Kidney epithelial cell (primary cell): ENCODE measurements around the gene COPS7A. TPM values are rescaled to one million over a fixed set of nuclear protein-coding genes. Genes with fewer than 3 reads are reported as not detected.

Experiments used
- DNase-seq: peaks from one replicate; pipeline ENCODE4 v3.0.0-alpha.2; 2010; ENCODE audit warnings: low read depth
- H3K27me3 ChIP-seq: 2 replicates; pipeline ENCODE4 v1.6.0; 2011; ENCODE audit warnings: low read length; ENCODE audit not compliant: control insufficient read depth, insufficient read depth
- H3K36me3 ChIP-seq: 2 replicates; pipeline ENCODE4 v1.5.1; 2011; ENCODE audit warnings: low read length; ENCODE audit not compliant: control insufficient read depth, insufficient read depth
- H3K4me3 ChIP-seq: 2 replicates; pipeline ENCODE4 v1.5.1; 2011; ENCODE audit warnings: low read depth, mild to moderate bottlenecking, control low read depth, low read length
- total RNA-seq: library from RNA; depleted of rRNA; stranded (reverse); fragments of >200 nt; gene quantifications from 2 replicates; pipeline ENCODE4 v1.2.3, GENCODE V29; 2015
- TF ChIP-seq, protein P1 (sequence below): IDR thresholded peaks from 2 replicates; pipeline ENCODE4 v1.5.1; 2011; ENCODE audit warnings: mild to moderate bottlenecking, moderate library complexity, low read length, control low read depth, inconsistent platforms; ENCODE audit not compliant: insufficient read depth, poor library complexity, severe bottlenecking

Gene COPS7A
- 65.2 and 69.1 TPM in 2 replicates for total RNA-seq

- H3K36me3 ChIP-seq, result no peaks in the 10 kb centered on the region
- no peaks in the 10 kb centered on the region for H3K27me3 ChIP-seq
- DNase-seq, result peak; percentile 99
- peak within 1 kb of the TSS; percentile 53 for H3K4me3 ChIP-seq
- TF ChIP-seq, protein P1, sequence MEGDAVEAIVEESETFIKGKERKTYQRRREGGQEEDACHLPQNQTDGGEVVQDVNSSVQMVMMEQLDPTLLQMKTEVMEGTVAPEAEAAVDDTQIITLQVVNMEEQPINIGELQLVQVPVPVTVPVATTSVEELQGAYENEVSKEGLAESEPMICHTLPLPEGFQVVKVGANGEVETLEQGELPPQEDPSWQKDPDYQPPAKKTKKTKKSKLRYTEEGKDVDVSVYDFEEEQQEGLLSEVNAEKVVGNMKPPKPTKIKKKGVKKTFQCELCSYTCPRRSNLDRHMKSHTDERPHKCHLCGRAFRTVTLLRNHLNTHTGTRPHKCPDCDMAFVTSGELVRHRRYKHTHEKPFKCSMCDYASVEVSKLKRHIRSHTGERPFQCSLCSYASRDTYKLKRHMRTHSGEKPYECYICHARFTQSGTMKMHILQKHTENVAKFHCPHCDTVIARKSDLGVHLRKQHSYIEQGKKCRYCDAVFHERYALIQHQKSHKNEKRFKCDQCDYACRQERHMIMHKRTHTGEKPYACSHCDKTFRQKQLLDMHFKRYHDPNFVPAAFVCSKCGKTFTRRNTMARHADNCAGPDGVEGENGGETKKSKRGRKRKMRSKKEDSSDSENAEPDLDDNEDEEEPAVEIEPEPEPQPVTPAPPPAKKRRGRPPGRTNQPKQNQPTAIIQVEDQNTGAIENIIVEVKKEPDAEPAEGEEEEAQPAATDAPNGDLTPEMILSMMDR, result no peak
These were observed at the start of gene COPS7A for GRCh38 chr12:6723607-6724408. COPS7A (plus strand) TSS chr12:6724046; CDS start chr12:6724657, 611 bp downstream.

DNA sequence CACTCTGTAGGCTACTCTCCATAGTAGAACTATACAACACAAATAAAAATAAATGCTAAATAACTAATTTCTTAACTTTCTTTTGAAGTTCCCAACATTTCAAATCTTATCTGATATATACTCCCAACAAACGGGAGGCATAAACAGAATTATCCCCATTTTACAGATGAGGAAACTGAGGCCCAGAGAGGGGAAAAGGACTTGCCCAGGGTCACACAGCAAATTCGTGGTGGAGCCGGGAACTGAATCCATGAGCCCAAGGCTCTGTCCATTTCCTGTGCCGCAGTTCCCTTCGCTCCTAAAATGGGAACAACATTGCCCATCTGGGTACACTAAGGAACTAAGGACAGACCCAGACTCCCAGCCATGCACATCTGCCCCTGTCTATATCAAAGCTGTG lies 46.9 kb upstream of the COPS7A start:
- no peak for DNase-seq
- peaks cover 1% of the 10 kb centered on the region for H3K36me3 ChIP-seq
- H3K4me3 ChIP-seq, result no peak overlapping the region
- TF ChIP-seq, protein P1, result no peak
- no peaks in the 10 kb centered on the region for H3K27me3 ChIP-seq

DNA sequence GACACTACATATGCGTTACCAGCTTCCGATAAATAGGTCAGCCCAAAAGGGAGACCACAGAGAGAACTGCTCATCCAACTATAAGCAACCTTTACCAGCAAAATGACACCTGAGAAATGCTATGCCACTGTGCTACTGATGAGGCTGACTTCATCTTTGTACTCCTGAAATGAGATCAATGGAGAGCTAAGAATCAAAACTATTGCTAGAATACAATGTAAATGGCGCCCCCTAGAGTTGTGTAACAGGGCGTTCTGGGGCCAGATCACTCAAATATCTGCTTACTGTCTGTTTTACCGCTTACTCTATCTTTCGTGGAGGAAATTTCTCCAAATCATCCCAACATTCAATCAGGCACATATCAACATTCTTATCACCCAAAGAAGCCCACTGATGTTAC lies 39.2 kb upstream of the COPS7A start:
- TF ChIP-seq, protein P1, result peak; percentile 50
- H3K27me3 ChIP-seq, result no peaks in the 10 kb centered on the region
- DNase-seq, result no peak
- no peak overlapping the region for H3K4me3 ChIP-seq
- no peaks in the 10 kb centered on the region for H3K36me3 ChIP-seq

DNA sequence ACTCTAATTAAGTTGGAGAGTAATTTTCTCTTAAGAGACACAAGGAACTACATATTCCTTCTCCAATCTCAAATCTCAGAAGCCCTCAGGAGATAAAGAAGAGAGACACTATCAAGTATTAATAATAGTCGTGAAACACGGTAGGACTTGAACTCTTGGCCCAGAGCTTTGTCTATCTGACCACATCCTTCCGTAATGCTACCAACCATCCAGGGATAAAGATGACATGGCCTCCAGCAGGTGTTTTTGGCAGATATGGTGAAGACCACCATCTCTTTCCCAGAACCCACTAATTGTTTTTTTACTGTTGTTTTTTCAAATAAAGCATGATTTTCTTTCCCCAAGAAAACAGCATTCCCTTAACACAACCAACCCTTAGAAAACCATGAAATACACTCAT lies 38.0 kb upstream of the COPS7A start:
- DNase-seq, result no peak
- H3K4me3 ChIP-seq, result no peak overlapping the region
- TF ChIP-seq, protein P1, result no peak
- H3K27me3 ChIP-seq, result no peaks in the 10 kb centered on the region
- no peaks in the 10 kb centered on the region for H3K36me3 ChIP-seq

- peak overlapping the region; percentile 61 for H3K4me3 ChIP-seq
- TF ChIP-seq, protein P1, result no peak
- no peak for DNase-seq
- no peaks in the 10 kb centered on the region for H3K27me3 ChIP-seq
- no peaks in the 10 kb centered on the region for H3K36me3 ChIP-seq
These were observed 35.3 kb upstream of the COPS7A start for GRCh38 chr12:6688543-6688998.
